ENCODE data around the gene KIRREL1.

GRCh38 chr1:158078569-158079080, 85.2 kb downstream of the KIRREL1 start:
- TF ChIP-seq SP2 (IDR thresholded peaks at IDR 0.05; ENCODE audit: low read length) (no peak), CTCF (IDR thresholded peaks at IDR 0.05; ENCODE audit: control extremely low read depth in 1 of 3, insufficient read depth in 1 of 3, low read depth in 1 of 3, low read length in 3 of 3) (no peak), POLR2A (IDR thresholded peaks at IDR 0.05; ENCODE audit: control extremely low read depth in 1 of 2, low read depth in 2 of 2, low read length in 2 of 2) (no peak)
